ENCODE data around the gene CHST11. TPM values are rescaled to one million over a fixed set of nuclear protein-coding genes. Genes with fewer than 3 reads are reported as not detected.

The CHST11 gene
- total and polyA plus RNA-seq, 9 donors = 4.0 to 39.9 (median 20.1) TPM

- no peaks in the 10 kb centered on the region for H3K4me1 ChIP-seq (ENCODE audit: insufficient read depth)
- no peak for DNase-seq
- WGBS, 3 donors = 63 to 72% (median 65%) methylated on average over 6 of the region's 6 CpGs
- H3K27ac ChIP-seq = no peak overlapping the region
- no peak overlapping the region for H3K4me3 ChIP-seq
- H3K36me3 ChIP-seq = no peaks in the 10 kb centered on the region
- H3K9me3 ChIP-seq = no peaks in the 10 kb centered on the region
- intact Hi-C loops (cut with DNase I) = no loop called here
- TF ChIP-seq EP300 (IDR thresholded peaks at IDR 0.05) = no peak
- no peak for TF ChIP-seq CTCF (IDR thresholded peaks at IDR 0.05)
- no peak for TF ChIP-seq POLR2A (IDR thresholded peaks at IDR 0.05)
- no peaks in the 10 kb centered on the region for H3K27me3 ChIP-seq
Measured at GRCh38 chr12:104662203-104662602, 205.5 kb downstream of the CHST11 start.

GRCh38 chr12:104662908-104663307, 206.2 kb downstream of the CHST11 start:
- intact Hi-C loops (cut with DNase I) = no loop called here
- TF ChIP-seq CTCF (IDR thresholded peaks at IDR 0.05) = no peak
- Histone ChIP-seq H3K9me3 (no peaks in the 10 kb centered on the region), H3K36me3 (no peaks in the 10 kb centered on the region), H3K4me3 (no peak overlapping the region), H3K27ac (no peak overlapping the region), H3K4me1 (ENCODE audit: insufficient read depth) (no peaks in the 10 kb centered on the region), H3K27me3 (no peaks in the 10 kb centered on the region)
- WGBS, 3 donors = 88 to 94% (median 89%) methylated on average over 9 of the region's 9 CpGs
- DNase-seq = no peak

- 70 to 74% (median 73%) methylated on average over 3 of the region's 3 CpGs for WGBS, 3 donors
- Histone ChIP-seq H3K4me3 (no peak overlapping the region), H3K27me3 (no peaks in the 10 kb centered on the region), H3K36me3 (no peaks in the 10 kb centered on the region), H3K27ac (no peak overlapping the region), H3K4me1 (ENCODE audit: insufficient read depth) (peaks cover 10% of the 10 kb centered on the region), H3K9me3 (no peaks in the 10 kb centered on the region)
- intact Hi-C loops (cut with DNase I) = no loop called here
- TF ChIP-seq EP300 (IDR thresholded peaks at IDR 0.05) (no peak), CTCF (IDR thresholded peaks at IDR 0.05) (no peak), POLR2A (IDR thresholded peaks at IDR 0.05) (no peak)
- no peak for DNase-seq
Measured at GRCh38 chr12:104664351-104664750, 207.6 kb downstream of the CHST11 start.

DNA sequence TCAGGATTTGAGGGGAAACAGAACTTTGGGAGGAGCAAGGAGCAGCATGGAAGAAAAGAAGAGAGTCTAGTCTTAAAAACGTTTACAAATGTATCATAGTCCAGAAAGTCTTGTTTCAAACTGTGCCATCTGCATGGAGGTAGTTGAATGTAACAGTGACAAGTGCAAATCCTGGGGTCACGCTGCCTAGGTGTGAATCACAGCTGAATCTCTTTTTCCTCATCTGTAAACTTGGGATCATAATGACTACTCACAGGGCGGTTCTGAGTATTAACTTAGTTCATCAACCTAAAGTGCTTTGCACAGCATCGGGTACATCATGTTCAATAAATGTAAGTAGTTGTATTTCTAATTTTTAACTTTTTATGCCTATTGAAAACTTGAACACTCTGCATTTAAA, 208.5 kb downstream of the CHST11 start:
- Histone ChIP-seq H3K27me3 (no peaks in the 10 kb centered on the region), H3K36me3 (no peaks in the 10 kb centered on the region), H3K9me3 (no peaks in the 10 kb centered on the region), H3K27ac (no peak overlapping the region), H3K4me1 (ENCODE audit: insufficient read depth) (peaks cover 19% of the 10 kb centered on the region), H3K4me3 (no peak overlapping the region)
- intact Hi-C loops (cut with DNase I) = no loop called here
- WGBS, 3 donors = 87 to 89% (median 87%) methylated on average over 4 of the region's 4 CpGs
- TF ChIP-seq POLR2A (IDR thresholded peaks at IDR 0.05) = no peak
- no peak for TF ChIP-seq EP300 (IDR thresholded peaks at IDR 0.05)
- TF ChIP-seq CTCF (IDR thresholded peaks at IDR 0.05) = no peak
- no peak for DNase-seq

GRCh38 chr12:104667139-104667538, 210.4 kb downstream of the CHST11 start:
- DNase-seq = no peak
- H3K36me3 ChIP-seq = no peaks in the 10 kb centered on the region
- H3K4me1 ChIP-seq (ENCODE audit: insufficient read depth) = peaks cover 23% of the 10 kb centered on the region
- WGBS, 3 donors = 63 to 89% (median 72%) methylated on average over 7 of the region's 7 CpGs
- no peak overlapping the region for H3K27ac ChIP-seq
- no peak overlapping the region for H3K4me3 ChIP-seq
- no peaks in the 10 kb centered on the region for H3K27me3 ChIP-seq
- no peak for TF ChIP-seq POLR2A (IDR thresholded peaks at IDR 0.05)
- no peak for TF ChIP-seq EP300 (IDR thresholded peaks at IDR 0.05)
- TF ChIP-seq CTCF (IDR thresholded peaks at IDR 0.05) = no peak
- no peaks in the 10 kb centered on the region for H3K9me3 ChIP-seq
- intact Hi-C loops (cut with DNase I) = no loop called here

Data from ovary (tissue), 9 donors.